ENCODE results near the gene HHIPL2.
"Not testable (repeated sequence)": the region's sequence is repeated elsewhere in the genome, so short reads cannot be mapped to it uniquely, and the experiment has no call there.

HHIPL2 gene

GRCh38 chr1:222539951-222540597 is 7.8 kb downstream of the HHIPL2 start:
- DNase-seq = no peak

GRCh38 chr1:222535455-222535854 is 12.4 kb downstream of the HHIPL2 start:
- DNase-seq = no peak

GRCh38 chr1:222530852-222531251 is 17.1 kb downstream of the HHIPL2 start:
- DNase-seq = no peak

GRCh38 chr1:222529916-222530315 is 18.0 kb downstream of the HHIPL2 start:
- no peak for DNase-seq

GRCh38 chr1:222529181-222529580 is 18.7 kb downstream of the HHIPL2 start:
- no peak for DNase-seq

GRCh38 chr1:222525951-222526350 is 22.0 kb downstream of the HHIPL2 start:
- peak; percentile 70 for DNase-seq

GRCh38 chr1:222523852-222524251 is 24.1 kb downstream of the HHIPL2 start:
- no peak for DNase-seq

- no peak for DNase-seq
Observed at GRCh38 chr1:222522105-222522915, 25.6 kb downstream of the HHIPL2 start.

- DNase-seq = no peak
Observed at GRCh38 chr1:222521299-222522104, 26.4 kb downstream of the HHIPL2 start.

- not testable (repeated sequence) for DNase-seq
Observed at GRCh38 chr1:222489496-222489895, 58.4 kb downstream of the HHIPL2 start.

GRCh38 chr1:222487774-222488173 is 60.1 kb downstream of the HHIPL2 start:
- not testable (repeated sequence) for DNase-seq

GRCh38 chr1:222484005-222484404 is 63.9 kb downstream of the HHIPL2 start:
- peak; percentile 52 for DNase-seq

GRCh38 chr1:222479567-222479966 is 68.3 kb downstream of the HHIPL2 start:
- not testable (repeated sequence) for DNase-seq

- not testable (repeated sequence) for DNase-seq
Observed at GRCh38 chr1:222476436-222476835, 71.5 kb downstream of the HHIPL2 start.

- not testable (repeated sequence) for DNase-seq
Observed at GRCh38 chr1:222473717-222474116, 74.2 kb downstream of the HHIPL2 start.

GRCh38 chr1:222472776-222473540 is 74.9 kb downstream of the HHIPL2 start:
- DNase-seq = not testable (repeated sequence)
